Measurements from ENCODE around the gene RGS3.

DNA sequence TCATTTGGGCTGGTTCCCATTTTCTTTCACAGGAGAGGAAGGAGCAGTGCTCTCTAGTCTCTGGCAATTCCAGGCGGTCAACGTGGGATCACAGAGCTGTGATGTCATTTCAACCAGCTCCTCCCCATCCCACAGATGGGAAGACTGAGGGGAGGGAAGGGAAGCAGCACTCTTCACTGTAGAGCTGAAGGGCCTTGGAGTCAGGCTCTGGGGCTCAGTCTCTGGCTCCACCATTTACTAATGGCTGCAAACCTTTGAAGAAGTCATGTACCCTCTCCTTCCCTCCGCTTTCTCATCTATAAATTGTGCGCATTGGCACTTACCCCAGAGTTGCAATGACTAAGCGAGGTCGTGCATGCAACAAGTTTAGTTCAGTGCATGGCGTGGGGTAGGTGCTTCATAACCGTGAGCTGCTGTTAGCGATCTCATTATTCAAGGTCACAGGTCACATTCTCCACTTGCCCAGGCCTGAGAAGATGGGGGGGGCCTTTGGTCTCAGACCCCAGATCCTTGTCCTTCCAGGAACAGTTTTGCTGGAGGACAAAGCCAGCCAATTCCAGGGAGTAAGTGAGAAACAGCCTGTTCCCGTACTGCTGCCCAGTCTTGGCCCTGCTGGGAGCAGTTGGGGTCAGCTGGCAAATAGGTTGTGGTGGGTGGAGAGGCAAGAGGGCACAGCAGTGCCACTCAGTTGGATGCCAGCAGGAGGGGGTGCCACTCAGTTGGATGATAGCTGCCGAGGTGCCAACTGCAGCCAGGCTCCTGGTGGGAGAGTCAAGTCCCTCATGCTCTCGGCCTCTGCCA, 136.7 kb downstream of the RGS3 start:
- no peak for TF ChIP-seq NR2F6 (IDR thresholded peaks at IDR 0.05)
- no peak for TF ChIP-seq NR2F6 (CRISPR knock-in tag; IDR thresholded peaks at IDR 0.05)
- no peak for TF ChIP-seq KLF15 (CRISPR knock-in tag; IDR thresholded peaks at IDR 0.05; ENCODE audit: borderline replicate concordance)
- no peak for TF ChIP-seq RBAK (CRISPR knock-in tag; IDR thresholded peaks at IDR 0.05)
- TF ChIP-seq, protein P1, sequence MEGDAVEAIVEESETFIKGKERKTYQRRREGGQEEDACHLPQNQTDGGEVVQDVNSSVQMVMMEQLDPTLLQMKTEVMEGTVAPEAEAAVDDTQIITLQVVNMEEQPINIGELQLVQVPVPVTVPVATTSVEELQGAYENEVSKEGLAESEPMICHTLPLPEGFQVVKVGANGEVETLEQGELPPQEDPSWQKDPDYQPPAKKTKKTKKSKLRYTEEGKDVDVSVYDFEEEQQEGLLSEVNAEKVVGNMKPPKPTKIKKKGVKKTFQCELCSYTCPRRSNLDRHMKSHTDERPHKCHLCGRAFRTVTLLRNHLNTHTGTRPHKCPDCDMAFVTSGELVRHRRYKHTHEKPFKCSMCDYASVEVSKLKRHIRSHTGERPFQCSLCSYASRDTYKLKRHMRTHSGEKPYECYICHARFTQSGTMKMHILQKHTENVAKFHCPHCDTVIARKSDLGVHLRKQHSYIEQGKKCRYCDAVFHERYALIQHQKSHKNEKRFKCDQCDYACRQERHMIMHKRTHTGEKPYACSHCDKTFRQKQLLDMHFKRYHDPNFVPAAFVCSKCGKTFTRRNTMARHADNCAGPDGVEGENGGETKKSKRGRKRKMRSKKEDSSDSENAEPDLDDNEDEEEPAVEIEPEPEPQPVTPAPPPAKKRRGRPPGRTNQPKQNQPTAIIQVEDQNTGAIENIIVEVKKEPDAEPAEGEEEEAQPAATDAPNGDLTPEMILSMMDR (CRISPR knock-in tag; IDR thresholded peaks at IDR 0.05), result no peak
- TF ChIP-seq ZBTB10 (CRISPR knock-in tag; IDR thresholded peaks at IDR 0.05; ENCODE audit: borderline replicate concordance), result no peak
- no peak for TF ChIP-seq POLR2A (IDR thresholded peaks at IDR 0.05; ENCODE audit: insufficient read depth in 1 of 2, low read depth in 2 of 2, low read length in 2 of 2)
- TF ChIP-seq ZBTB7A (CRISPR knock-in tag; IDR thresholded peaks at IDR 0.05), result no peak
- no peak for TF ChIP-seq ZNF530 (CRISPR knock-in tag; IDR thresholded peaks at IDR 0.05; ENCODE audit: low read depth)
- TF ChIP-seq ZNF17 (CRISPR knock-in tag; IDR thresholded peaks at IDR 0.05), result no peak
